HG03469 (cell line): Measurements from ENCODE around the gene NELL2.
"Not testable (repeated sequence)": the region's sequence is repeated elsewhere in the genome, so short reads cannot be mapped to it uniquely, and the experiment has no call there.

ENCODE experiments used
- ATAC-seq: cut with Tn5 transposase; IDR thresholded peaks from one replicate; pipeline ENCODE4 v1.9.1; 2021; ENCODE audit warnings: mild to moderate bottlenecking, moderate library complexity, moderate number of reproducible peaks; ENCODE audit not compliant: unreplicated experiment

The NELL2 gene

DNA sequence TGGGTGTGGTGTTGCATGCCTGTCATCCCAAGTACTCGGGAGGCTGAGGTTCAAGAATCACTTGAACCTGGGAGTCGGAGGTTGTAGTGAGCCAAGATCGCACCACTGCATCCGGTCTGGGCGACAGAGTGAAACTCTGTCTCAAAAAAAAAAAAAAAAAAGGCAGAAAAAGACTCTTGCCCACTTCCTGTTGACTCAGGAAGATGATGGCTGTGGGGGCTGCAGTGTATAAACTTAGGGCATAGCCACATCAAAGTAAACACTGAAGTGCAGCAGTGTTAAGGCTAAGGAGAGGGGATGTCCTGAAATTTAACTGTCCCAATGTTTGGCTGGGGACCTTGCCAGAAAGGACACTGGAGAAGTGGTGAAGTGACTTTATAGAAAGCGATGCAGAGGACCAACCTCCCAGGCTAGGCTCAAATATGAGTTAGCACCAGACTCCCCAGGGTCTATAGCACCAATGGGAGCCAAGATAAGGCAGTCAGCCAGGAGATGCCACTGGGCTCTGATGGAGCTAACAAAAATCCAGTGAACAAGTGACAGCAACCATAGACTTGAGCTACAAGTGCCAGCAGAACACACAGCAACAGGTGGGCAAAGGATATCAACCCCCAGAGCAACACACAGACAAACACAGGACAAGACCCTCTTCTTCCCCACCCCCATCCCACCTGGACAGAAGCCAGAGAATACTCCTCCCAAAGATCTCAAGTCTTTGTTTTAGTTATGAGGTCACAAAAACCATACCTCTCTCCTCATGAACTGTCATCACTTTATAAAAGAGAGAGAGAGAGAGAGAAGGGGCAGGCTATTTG lies 28.0 kb downstream of the NELL2 start:
- ATAC-seq = peak; percentile 64

DNA sequence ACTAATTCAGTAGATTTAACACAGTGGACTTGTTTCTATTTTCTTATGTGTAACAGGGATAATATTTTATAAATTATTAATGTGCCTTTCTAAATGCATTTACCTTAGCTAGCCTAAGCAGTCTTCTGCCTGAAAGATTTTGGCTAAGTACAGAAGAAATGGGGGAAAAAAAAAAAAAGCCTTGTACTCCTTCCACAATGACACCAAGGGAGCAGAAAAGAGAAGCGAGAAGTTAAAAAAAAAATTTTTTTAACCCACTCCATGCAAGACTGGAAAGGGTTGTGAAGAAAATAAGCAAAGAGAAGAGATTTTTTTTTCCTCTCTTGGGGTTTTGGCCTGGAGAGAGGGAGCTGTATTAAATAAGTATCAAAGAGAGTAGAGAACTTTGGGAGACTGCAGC lies 28.7 kb downstream of the NELL2 start:
- no peak for ATAC-seq

DNA sequence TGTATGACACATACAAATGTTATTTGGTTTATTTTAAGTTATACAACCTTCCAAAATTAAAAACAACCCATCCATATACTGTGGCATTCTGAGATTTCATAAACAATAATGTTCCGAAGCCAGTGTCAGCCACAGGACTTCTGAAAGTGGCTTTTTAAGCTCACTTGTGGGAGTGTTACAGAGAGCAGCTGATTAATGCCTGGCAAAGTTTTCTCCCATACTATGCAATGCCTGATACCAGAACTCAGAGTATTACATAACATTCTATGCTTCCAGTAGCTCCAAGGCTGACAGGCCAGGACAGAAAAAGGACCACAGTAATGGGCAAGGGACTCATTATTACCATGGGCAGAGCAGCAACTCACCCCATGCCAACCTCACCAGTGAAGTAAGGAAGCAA lies 29.3 kb downstream of the NELL2 start:
- no peak for ATAC-seq

DNA sequence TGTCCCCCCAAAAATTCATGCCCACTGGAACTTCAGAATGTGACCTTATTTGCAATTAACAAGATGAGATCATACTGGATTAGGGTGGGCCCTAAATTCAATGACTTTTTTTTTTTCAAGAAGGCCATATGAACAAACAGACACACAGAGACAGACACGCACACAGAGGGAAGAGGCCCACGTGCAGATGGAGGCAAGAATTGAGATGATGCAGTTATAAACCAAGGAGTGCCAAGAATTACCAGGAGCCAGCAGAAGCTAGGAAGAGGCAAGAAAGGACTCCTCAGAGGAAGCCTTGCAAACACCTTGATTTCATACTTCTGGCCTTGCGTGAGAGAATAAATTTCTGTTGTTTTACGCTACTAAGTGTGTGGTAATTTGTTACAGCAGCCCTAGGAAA lies 33.4 kb downstream of the NELL2 start:
- ATAC-seq = no peak

DNA sequence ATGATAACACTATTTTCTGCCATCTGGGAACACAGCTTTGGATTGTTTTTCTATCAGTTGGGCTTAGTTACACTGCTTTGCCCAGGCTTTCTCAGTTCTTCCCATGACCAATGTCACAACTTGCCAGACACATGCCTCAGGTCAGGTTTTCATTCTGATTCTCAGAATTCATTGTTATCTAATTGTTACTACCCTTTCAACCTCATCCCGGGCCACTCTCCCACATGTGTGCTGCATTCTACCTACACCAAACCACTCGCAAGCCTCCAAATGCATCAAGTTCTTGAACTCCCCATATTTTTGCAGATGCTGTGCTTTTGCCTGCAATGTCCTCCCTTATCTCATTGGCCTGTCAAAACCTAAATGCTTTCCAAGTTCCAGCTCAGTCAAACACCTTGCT lies 36.3 kb downstream of the NELL2 start:
- ATAC-seq = no peak

DNA sequence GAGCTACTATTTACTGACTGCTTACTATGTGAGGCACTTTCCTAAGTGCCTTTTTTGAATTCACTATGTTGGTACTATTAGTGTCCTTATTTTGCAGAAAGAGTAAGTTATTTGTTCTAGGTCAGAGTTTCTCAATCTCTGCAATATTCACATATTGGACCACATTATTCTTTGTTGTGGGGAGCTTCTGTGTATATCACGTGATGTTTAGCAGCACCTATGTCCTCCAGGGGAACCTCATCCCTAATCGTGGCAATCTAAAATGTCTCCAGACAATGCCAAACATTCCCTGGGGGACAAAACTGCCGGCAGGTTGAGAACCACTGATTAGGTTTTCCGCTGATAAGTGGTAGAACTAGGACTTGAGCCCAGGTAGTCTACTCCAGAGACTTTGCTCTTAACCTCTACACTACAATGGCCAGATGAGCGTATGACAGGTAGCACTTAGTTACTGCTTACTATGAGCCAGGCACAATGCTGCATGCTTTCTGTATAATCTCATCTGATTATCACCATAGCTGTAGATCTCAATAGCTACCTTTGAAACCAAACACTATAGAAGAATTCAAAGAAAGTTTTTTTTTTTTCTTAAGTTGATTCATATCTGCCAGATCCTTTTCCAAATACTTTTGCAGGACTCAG lies 38.9 kb downstream of the NELL2 start:
- ATAC-seq = no peak

DNA sequence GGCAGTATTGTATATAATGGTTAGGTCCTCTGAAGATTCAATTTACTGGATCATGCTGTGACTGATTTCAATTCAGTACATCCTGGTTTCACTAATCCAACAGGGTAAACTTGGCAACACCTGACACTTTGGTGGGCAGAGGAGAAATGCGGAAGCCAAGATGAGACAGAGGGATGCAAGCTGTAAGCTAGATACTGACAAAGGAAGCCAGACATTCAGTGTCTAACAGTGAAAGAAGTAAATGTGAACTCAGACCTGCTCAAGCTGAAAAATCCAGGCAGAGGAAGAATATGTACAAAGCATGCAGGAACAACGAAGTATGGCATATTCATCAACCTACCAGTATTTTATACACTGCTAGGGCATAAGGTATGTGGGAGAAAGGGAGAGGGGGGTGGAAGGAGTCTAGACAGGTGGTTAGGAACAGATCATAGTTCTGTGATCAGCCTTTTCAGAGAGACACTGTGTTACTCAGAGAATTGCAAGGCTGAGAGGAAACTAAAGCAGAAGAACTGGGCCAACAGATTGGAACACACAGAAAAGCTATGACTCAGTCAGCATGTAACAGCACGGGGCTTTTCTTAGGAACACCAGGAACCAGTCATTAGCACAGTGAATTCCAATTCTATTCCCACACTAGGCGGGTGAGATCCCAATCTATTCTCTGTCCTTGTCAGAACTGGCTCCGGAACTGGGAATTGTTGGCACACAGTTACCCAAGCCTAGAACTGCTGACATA lies 40.3 kb downstream of the NELL2 start:
- no peak for ATAC-seq

DNA sequence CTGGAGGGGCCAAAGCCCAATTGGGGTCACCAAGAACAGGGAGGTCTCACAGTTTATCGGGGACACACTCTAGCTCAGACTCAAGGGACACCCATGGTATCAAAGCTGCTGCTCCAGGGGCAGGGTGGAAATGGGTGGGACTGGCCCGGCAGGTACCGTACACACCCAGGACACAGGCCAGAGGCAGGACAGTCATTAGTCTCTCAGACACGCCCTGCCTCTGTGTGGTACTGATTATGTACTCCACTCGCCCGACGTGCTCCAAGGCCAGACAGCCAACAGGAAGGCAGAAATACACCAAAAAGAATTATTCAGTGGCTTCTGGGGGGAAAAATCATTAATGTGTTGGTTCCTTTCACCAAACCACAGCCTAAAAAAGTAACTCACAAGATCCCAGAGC lies 41.1 kb downstream of the NELL2 start:
- not testable (repeated sequence) for ATAC-seq

DNA sequence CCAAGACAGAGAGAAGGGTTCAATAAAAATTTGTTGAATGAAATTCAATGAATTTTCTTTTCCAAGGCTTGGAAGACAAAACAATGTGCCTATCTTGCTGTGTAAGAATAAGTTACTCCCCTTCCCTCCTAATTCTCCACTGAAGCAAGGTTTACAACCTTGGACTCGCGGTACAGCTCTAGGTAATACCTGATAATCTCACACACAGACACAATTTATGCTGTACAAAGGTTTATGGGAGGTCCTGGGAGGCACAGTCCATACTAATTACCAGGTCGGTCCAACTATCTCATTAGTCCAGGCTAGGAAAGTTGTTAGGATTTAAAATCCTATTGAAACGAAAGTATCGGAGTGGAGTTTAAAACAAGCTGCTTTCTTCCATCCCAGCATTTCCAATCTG lies 42.6 kb downstream of the NELL2 start:
- ATAC-seq = no peak

DNA sequence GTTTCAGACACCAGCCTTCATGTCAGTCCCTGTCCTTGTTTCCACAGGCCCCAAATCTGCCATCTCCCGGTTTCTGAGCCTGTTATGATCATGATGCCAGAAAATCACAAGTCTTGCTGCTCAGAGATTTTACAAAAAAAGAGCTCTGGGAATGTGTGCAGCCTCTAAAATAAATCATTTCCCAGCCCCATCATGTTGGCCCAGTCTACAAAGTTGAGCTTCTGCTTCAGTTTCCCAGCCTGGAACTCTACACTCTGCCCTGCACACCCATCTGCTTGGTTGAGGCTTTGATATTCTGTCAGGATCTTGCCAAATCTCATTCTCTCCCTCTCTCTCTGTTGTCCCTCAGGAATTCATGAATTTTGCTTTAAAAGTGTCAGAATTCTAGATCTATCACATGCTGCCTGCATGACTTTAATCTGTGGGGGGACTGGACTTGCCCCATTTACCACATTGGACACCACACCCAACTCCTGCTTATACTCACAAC lies 45.5 kb downstream of the NELL2 start:
- no peak for ATAC-seq

DNA sequence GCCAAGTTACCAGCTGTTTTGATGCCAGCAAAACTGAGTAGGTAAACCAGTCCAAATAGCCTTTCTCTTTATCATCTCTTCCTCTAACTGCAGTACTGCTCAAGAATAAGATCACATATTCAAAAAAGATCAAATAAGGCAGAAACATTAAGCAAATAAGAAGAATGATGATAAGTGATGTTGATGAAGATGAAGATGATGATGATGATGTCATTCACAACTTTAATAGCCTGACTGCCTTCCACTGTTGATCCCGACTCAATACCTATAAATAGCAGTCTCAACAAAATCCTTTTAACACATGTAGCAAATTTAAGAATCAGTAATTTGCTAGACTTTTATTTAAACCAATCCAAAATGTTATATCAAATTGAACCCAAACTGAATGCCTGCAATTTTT lies 47.1 kb downstream of the NELL2 start:
- no peak for ATAC-seq

DNA sequence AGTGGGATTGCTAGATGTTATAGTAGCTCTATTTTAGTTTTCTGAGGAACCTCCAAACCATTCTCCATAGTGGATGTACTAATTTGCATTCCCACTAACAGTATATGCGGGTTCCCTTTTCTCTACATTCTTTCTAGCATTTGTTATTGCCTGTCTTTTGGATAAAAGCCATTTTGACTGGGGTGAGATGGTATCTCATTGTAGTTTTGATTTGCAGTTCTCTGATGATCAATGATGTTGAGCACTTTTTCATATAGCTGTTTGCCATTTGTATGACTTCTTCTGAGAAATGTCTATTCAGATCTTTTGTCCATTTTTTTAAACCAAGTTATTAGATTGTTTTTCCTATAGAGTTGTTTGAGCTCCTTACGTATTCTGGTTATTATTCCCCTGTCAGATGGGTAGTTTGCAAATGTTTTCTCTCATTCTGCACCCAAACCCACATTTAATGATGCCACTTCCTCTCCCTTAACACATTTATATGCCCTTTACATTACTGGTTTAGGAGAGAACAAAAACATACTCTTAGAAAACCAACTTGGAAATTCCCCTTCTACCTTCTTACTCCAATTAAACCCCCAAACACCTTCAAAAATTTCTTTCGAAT lies 48.2 kb downstream of the NELL2 start:
- ATAC-seq = no peak

DNA sequence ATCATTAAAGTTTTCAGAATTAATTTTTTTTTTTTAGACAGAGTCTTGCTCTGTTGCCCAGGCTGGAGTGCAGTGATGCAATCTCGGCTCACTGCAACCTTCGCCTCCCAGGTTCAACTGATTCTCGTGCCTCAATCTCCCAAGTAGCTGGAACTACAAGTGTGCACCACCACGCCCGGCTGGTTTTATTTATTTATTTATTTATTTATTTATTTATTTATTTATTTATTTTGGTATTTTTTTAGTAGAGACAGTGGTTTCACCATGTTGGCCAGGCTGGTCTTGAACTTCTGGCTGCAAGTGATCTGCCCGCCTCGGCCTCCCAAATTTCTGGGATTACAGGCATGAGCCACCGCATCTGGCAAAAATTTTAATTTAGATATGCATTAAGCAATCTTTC lies 54.4 kb downstream of the NELL2 start:
- not testable (repeated sequence) for ATAC-seq

DNA sequence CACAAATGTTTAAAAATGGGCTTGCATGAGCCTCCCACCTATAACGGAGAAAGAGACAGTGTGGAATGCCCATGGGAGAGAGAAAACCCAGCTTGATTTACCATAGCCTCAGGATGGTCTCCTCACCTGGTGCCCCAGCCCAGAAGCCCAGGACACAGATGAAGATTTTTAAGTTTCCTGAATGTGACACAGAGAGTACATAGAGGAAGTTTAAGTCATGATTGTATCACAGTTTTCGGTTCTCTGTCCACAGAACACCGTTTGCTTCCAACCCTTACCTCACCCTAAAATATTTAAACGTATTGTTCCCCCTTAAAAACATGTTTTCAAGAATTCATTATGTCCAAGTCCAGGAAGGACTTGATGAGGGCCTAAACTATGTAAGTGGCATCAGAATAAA lies 56.2 kb downstream of the NELL2 start:
- no peak for ATAC-seq

DNA sequence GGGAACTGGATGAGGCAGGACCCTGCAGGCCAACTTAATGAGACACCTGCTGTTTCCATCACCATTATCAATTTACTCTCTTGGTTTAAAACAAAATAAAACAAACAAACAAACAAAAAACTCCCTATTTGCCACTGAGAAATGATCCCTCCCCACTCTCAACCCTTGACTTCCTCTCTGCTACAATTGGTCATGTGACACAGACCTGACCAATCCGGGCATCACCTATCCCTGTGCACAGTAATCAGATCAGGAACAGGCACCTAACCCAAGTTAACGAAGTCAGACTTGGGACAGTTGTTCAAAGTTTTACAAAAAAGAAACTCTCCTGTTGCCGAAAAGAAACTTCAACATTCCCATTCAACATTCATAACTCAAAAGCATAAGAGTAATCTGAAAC lies 58.4 kb downstream of the NELL2 start:
- ATAC-seq = no peak

DNA sequence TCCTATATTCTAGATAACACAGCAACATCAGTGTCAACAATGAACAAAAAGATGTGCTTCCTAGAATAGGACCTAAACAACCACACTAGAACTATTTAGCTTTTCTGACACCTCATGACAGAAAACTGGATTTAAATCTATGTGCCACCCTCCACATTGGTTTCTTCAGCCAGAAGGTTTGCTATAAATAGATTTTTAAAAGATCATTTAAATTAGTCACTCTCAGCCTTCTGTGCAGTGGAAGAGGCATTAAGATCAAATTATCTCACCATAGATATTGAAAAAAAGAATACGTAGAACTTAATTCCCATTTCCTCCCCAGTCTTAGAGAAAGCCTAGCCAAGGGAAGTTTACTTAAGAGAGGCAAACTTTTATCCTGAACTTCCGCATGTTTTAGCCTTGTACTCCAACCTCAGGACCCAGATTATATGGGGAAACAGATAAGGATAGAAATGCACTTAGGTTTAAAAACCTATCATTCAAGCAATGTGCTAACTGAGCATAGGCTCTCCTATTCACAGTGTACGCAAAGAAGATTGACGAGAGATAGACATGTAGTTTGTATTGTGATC lies 59.6 kb downstream of the NELL2 start:
- no peak for ATAC-seq

DNA sequence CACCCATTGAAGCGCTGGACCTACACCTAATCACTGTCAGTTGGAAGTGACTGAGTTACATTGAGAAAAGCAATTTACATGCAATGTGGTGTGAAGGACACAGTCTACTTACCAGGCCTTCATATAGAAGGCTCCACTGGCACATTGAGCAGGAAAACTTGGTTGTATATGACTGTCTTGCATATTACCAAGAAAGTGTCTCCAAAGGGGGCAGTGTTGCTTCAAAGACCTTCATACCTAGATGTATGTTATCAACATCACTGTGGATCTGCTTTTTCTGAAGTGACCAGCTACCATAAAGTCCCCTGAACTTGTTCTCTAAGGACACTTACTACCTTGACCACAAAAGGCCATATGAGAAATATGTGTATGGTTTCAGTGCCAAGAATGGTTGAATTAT lies 64.1 kb downstream of the NELL2 start:
- ATAC-seq = peak; percentile 68

DNA sequence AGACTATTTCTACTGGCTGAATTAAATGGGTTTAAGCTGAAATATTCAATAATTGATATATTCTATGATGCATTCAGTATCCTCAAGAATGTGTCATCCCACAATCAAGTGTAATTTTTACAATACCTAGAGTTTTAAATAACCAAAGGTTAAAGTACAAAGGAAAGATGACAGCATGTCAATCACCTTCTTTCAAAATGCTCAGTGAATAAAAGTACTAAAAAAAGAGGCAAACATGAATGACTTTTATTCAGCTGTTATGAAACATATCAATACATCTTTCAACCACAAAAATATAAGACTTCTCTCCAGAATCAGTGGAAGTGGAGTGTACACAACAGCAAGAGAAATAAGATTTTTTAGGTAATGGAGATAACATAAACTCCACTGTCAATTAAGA lies 72.0 kb downstream of the NELL2 start:
- ATAC-seq = no peak

DNA sequence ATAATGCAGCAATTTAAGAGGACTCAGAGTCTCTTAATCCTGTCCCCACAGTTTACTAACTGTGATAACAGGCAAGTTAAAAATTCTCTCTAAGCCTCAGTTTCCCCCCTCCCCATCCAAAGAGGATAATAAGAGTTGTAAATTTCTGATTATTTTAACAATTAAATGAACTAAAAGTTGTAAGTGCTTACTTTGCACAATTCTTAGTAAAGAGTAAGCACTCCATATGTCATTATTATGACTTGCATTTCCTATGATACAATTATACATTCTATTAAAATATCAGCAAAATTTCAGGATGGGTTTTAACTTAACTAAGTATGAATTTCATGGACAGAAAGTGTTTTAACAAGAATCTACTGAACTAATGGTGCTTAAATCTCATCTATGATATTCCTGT lies 80.1 kb downstream of the NELL2 start:
- ATAC-seq = no peak

DNA sequence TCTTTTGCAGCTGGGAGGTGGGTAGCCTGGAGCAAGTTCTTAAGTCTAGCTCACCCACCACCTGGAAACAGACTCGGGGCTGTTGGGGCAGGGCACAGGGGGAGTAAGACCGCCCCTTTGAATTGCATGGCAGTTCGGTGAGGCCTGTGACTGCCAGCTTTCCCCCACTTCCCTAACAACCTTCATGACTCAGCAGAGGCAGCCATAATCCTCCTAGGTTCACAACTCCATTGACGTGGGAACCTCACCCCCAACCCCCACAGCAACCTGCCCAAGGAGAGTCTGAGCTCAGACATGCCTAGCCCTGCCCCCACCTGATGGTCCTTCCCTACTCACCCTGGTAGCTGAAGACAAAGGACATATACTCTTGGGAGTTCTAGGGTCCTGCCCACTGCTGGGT lies 87.4 kb downstream of the NELL2 start:
- ATAC-seq = no peak

DNA sequence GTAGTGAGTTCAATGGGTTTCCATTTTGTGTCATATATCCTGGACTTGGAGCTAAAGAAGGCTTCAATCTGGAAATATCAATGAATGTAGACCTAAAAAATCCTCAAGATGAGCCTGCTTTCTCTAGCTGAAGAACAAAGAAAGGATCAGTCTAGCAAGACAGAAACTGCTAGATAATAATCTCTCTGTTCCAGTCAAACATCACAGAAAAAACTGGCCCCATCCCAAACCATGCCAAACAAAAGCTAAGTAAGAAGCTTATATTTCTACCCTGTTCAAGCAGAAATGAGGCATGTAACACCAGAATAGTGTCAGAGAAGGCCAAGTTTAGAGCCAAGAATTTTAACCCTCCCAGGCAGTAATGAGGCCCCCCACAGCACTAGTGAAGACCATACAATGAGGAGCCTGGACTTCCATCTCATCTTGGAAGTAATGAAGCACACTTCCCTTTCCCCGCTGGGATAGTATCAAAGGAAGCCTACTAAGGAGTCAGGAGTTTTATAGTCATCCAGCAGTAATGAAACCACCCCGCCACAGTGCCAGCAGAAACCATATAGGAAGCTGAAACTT lies 95.8 kb downstream of the NELL2 start:
- no peak for ATAC-seq
